ENCODE data around the gene OGFRL1. TPM values are rescaled to one million over a fixed set of nuclear protein-coding genes. Genes with fewer than 3 reads are reported as not detected.
A peak's percentile ranks its signal among the peaks of the same experiment; 100 is the strongest.

The OGFRL1 gene
- total RNA-seq, 3 donors from 2014 or later = 49.1 to 113 (median 56.0) TPM

GRCh38 chr6:71301546-71301945 is 12.9 kb downstream of the OGFRL1 start:
- TF ChIP-seq POLR2AphosphoS5 (IDR thresholded peaks at IDR 0.05) (no peak), POLR2A (IDR thresholded peaks at IDR 0.05) (no peak)
- TF ChIP-seq, protein P1, sequence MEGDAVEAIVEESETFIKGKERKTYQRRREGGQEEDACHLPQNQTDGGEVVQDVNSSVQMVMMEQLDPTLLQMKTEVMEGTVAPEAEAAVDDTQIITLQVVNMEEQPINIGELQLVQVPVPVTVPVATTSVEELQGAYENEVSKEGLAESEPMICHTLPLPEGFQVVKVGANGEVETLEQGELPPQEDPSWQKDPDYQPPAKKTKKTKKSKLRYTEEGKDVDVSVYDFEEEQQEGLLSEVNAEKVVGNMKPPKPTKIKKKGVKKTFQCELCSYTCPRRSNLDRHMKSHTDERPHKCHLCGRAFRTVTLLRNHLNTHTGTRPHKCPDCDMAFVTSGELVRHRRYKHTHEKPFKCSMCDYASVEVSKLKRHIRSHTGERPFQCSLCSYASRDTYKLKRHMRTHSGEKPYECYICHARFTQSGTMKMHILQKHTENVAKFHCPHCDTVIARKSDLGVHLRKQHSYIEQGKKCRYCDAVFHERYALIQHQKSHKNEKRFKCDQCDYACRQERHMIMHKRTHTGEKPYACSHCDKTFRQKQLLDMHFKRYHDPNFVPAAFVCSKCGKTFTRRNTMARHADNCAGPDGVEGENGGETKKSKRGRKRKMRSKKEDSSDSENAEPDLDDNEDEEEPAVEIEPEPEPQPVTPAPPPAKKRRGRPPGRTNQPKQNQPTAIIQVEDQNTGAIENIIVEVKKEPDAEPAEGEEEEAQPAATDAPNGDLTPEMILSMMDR (IDR thresholded peaks at IDR 0.05) = no peak
- intact Hi-C loops (cut with DNase I; ENCODE audit: low total_unique reads) = no loop called here

DNA sequence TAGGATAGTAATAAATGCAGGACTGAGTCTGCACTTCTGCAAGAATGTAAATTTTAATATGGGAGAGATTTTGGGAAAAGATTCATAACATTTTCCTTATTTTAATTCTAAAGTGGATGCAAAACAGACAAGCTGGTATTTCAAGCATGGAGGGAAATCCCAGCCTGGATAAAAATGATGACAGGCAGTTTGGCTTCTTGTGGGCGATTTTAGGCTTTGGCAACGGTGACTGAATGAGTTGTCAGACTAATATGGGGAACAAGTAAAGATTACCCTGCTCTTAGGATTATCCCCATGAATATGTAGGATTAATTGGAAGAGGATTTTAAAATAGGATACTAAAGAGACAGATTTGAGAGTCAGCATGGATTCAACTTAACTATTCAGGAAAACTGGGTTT is 21.0 kb downstream of the OGFRL1 start:
- Histone ChIP-seq H3K27me3 (no peaks in the 10 kb centered on the region), H3K9me3 (no peaks in the 10 kb centered on the region), H3K4me3 (no peak overlapping the region), H3K4me1 (no peaks in the 10 kb centered on the region), H3K36me3 (no peaks in the 10 kb centered on the region), H3K27ac (peak overlapping the region in 1 of 2 donors; percentile 26)
- DNase-seq (ENCODE audit: low spot score in 2 of 2) = no peak
- intact Hi-C loops (cut with DNase I; ENCODE audit: low total_unique reads) = no loop called here
- no peak for TF ChIP-seq POLR2AphosphoS5 (IDR thresholded peaks at IDR 0.05)
- no peak for TF ChIP-seq POLR2A (IDR thresholded peaks at IDR 0.05)
- TF ChIP-seq, protein P1 (IDR thresholded peaks at IDR 0.05) = no peak

More at GRCh38 chr6:71301546-71301945, 12.9 kb downstream of the OGFRL1 start:
- Histone ChIP-seq H3K9me3 (no peaks in the 10 kb centered on the region), H3K4me1 (no peaks in the 10 kb centered on the region), H3K4me3 (no peak overlapping the region), H3K27me3 (no peaks in the 10 kb centered on the region), H3K36me3 (no peaks in the 10 kb centered on the region), H3K27ac (no peak overlapping the region)
- DNase-seq (ENCODE audit: low spot score in 2 of 2) = no peak

- Histone ChIP-seq H3K27ac (peak overlapping the region in 1 of 2 donors; percentile 53), H3K27me3 (no peaks in the 10 kb centered on the region), H3K4me3 (no peak overlapping the region), H3K9me3 (no peaks in the 10 kb centered on the region), H3K36me3 (no peaks in the 10 kb centered on the region), H3K4me1 (no peaks in the 10 kb centered on the region)
- no peak for TF ChIP-seq POLR2AphosphoS5 (IDR thresholded peaks at IDR 0.05)
- TF ChIP-seq, protein P1 (IDR thresholded peaks at IDR 0.05) = no peak
- no peak for DNase-seq (ENCODE audit: low spot score in 2 of 2)
- intact Hi-C loops (cut with DNase I; ENCODE audit: low total_unique reads) = no loop called here
Observed at GRCh38 chr6:71310261-71310660, 21.6 kb downstream of the OGFRL1 start.

DNA sequence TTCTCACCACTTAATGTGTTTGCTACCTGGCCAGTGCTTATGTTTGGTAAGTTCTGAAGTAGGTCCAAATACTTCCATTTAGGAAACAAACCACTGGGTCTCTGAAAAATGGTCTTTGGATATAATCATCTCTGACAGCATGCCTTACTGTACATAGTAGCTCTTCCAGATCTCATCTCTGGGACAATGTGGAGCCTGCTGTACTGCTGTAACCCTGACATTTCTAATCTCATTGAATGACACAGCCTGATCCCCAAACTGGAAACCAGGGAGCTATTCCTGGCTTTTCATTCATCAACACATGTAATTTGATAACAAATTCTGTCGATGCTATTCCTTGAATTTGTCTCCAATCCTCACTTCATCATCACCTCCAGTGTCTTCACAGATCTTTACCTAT is 23.5 kb downstream of the OGFRL1 start:
- no peak for DNase-seq (ENCODE audit: low spot score in 2 of 2)
- Histone ChIP-seq H3K9me3 (no peaks in the 10 kb centered on the region), H3K4me3 (no peak overlapping the region), H3K36me3 (no peaks in the 10 kb centered on the region), H3K27ac (no peak overlapping the region), H3K4me1 (no peaks in the 10 kb centered on the region), H3K27me3 (no peaks in the 10 kb centered on the region)
- TF ChIP-seq POLR2A (IDR thresholded peaks at IDR 0.05) (no peak), POLR2AphosphoS5 (IDR thresholded peaks at IDR 0.05) (no peak)
- TF ChIP-seq, protein P1 (IDR thresholded peaks at IDR 0.05) = no peak
- intact Hi-C loops (cut with DNase I; ENCODE audit: low total_unique reads) = no loop called here

GRCh38 chr6:71317441-71317840 is 28.8 kb downstream of the OGFRL1 start:
- intact Hi-C loops (cut with DNase I; ENCODE audit: low total_unique reads) = no loop called here
- Histone ChIP-seq H3K9me3 (no peaks in the 10 kb centered on the region), H3K4me1 (no peaks in the 10 kb centered on the region), H3K27me3 (no peaks in the 10 kb centered on the region), H3K36me3 (no peaks in the 10 kb centered on the region), H3K4me3 (no peak overlapping the region), H3K27ac (no peak overlapping the region)
- DNase-seq (ENCODE audit: low spot score in 2 of 2) = no peak
- TF ChIP-seq, protein P1 (IDR thresholded peaks at IDR 0.05) = no peak
- TF ChIP-seq POLR2AphosphoS5 (IDR thresholded peaks at IDR 0.05) (no peak), POLR2A (IDR thresholded peaks at IDR 0.05) (no peak)
